HG03460 (cell line): ENCODE measurements around the gene NMNAT1.
A peak's percentile ranks its signal among the peaks of the same experiment; 100 is the strongest.
"Not testable (repeated sequence)": the region's sequence is repeated elsewhere in the genome, so short reads cannot be mapped to it uniquely, and the experiment has no call there.

Experiments
- ATAC-seq: cut with Tn5 transposase; IDR thresholded peaks from one replicate; pipeline ENCODE4 v1.9.1; 2021; ENCODE audit not compliant: unreplicated experiment

The NMNAT1 gene

DNA sequence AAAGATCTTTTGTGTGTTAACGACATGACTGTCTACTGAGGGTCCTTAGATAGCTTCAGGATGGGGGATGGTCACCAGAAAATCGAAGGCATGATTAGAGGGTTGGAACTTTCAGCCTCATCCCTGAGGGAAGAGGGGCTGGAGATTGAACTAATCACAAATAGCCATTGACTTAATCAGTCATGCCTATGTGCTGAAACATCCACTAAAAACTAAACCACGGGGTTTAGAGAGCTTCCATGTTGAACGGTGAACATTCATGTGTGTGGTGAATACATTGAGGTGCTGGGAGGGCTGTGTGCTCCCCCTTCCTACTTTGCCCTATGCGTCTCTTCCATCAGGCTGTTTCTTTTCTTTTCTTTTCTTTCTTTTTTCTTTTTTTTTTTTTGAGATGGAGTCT lies 70.7 kb downstream of the NMNAT1 start:
- no peak for ATAC-seq

DNA sequence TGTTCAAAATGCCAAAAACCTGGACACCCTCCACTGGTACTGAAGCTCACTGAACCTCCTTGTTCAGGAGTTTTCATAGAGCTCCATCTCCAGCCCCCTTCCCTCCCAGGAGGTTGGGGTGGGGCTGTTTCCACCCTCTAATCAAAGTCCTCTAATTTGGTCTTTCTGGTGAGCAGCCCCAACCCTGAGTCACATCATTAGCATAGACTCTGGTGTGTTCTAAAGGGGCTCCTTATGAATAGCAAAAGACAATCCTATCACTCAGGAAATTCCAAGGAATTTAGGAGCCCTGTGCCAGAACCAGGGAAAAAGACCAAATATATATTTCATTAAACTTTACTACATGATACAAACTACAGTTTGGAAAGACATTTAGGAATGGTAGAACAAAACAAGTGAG lies 76.3 kb downstream of the NMNAT1 start:
- no peak for ATAC-seq

DNA sequence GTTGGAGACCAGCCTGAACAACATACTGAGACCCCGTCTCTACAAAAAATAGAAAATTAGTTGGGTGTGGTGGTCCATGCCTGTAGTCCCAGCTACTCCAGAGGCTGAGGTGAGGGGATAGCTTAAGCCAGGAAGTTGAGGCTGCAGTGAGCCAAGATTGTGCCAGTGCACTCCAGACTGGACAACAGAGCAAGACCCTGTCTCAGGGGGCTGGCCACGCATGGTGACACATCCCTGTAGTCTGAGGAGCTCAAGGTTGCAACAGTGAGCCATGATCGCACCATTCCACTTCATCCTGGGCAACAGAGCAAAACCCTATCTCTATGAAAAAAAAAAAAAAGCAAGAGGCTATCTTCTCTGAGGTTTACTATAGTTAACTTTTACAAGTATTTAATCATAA lies 76.8 kb downstream of the NMNAT1 start:
- ATAC-seq = no peak

DNA sequence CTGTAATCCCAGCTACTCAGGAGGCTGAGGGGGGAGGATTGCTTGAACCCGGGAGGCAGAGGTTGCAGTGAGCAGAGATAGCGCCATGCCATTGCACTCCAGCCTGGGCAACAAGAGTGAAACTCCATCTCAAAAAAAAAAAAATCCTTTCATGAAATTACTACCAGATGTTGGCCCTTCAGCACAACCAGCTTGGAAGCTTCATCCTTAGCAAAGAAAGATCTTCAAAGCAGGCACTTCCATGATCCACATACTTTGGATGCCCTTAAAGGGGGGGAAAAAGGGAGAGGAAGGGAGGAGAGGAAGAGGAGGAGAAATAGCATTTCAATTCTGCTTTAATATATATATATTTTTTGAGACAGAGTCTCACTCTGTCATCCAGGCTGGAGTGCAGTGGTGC lies 77.4 kb downstream of the NMNAT1 start:
- ATAC-seq = not testable (repeated sequence)

DNA sequence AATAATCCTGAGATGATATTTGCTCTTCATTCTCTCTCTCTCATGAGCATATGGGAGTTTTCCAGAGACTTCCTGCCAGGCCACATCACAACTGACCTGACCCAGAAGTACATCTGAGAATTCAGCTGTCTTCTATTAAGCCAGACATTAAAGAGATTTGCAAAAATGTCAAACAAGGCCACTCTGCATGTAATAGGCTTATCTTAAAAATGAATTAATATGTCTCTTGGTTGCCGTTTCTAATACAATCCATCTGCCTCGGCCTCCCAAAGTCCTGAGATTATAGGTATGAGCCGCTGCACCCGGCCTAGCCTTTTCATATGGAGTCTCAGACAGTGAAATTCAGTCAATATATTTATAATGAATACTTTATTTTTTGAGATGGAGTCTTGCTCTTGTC lies 78.7 kb downstream of the NMNAT1 start:
- ATAC-seq = not testable (repeated sequence)

DNA sequence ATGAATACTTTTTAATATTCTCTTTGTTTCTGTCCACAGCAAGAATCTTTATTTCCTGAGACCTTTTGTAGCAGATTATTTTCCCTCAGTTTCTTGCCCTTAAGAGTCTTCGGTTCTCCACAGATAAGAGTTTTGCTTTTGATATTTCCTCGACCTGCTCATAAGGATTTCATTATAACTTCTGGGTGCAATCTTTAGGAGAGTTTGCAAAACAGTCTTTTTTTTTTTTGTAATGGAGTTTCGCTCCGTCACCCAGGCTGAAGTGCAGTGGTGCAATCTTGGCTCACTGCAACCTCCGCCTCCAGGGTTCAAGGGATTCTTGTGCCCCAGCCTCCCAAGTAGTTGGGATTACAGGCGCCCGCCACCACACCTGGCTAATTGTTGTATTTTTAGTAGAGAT lies 79.4 kb downstream of the NMNAT1 start:
- ATAC-seq = no peak

DNA sequence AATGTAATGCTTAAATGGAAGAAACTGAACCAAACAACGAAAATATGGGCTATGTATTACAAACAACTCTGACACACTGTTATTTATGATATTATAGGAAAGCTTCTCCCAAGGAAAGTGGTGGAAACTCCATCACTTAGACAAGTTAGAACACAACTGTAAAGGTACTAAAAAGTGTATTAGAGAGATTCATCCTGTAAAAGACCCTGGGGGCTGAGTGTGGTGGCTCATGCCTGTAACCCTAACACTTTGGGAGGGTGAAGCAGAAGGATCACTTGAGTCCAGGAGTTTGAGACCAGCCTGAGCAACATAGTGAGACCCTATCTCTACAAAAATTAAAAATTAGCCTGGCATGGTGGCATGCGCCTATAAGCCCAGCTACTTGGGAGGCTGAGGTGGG lies 82.1 kb downstream of the NMNAT1 start:
- ATAC-seq = no peak

DNA sequence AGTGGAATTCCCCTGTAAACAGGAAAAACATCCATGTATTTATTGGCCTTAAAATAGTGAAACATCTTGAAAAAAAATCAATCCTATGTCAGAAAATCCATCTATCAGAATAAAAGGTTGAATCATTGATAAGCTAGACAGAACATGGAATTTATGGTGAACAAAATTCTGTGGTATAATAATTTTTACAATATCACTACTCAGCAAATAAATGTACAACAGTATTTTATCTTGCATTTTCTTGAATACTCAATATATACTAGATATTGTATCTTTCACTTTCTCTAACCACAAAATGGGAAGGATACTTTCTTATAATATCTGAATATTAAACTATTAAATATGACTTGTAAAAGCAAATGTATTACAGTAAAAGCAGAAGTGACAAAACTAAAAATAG lies 83.8 kb downstream of the NMNAT1 start:
- no peak for ATAC-seq

DNA sequence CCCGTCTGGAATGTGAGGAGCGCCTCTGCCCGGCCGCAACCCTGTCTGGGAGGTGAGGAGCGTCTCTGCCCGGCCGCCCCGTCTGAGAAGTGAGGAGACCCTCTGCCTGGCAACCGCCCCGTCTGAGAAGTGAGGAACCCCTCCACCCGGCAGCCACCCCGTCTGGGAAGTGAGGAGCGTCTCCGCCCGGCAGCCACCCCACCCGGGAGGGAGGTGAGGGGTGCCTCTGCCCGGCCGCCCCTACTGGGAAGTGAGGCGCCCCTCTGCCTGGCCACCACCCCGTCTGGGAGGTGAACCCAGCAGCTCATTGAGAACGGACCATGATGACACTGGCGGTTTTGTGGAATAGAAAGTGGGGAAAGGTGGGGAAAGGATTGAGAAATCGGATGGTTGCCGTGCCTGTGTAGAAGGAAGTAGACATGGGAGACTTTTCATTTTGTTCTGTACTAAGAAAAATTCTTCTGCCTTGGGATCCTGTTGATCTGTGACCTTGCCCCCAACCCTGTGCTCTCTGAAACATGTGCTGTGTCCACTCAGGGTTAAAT lies 85.8 kb downstream of the NMNAT1 start:
- ATAC-seq = not testable (repeated sequence)

DNA sequence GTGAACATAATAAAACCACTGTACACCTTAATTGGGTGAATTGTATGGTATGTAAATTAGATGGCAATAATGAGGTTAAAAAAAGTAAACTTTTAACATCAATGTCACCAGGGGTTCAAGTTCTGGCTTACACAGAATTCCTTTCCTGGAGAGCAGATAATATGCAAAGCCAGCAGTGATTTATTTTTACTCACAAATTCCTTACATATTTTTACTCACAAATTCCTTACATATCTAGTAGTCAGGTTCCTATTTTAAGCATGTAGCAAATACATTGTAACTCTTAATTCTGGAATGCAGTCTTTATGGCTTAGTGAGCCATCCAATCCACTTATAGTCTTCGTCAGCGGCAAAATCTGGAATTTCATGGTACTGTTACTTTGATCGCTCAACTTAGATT lies 88.2 kb downstream of the NMNAT1 start:
- ATAC-seq = no peak

DNA sequence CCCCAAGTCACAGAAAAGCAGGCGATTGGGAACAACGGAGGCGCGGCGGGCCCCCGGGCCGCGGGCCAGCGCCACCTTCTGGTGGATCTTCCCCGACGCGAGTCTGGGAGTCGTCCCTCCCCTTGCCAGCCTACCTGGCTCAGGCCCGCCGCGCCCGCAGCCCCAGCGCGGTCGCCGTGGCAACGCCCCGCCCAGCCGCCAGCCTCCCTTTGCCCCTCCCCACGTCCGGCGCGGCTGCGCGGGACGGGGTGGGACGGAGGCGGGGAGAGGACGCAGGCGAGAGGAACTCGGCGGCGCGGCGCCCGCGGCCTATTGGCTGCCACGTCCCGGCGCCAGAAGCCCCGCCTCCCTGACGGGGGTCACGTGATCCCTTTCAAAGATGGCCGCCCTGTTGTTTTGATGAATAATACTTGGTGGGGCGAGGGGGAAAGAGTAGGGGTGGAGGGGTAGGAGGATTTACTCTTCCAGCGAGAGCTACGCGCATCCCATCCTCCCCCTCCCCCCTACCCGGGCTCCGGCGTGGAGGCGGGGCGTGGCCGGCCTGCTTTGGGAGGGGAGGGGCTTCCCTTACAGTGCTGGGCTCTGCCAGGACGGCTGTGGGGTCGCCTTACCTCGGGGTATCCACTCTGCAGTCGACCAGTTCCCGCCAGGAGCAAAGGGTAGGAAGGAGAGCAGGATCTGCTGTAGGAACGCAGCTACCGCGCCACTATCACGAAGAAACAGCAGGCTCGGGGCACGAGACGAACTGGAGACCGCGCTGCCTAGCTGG lies 89.5 kb downstream of the NMNAT1 start, which contains the start of gene UBE4B:
TSS of gene UBE4B (plus strand) at position 369 of the 769 bp plus-strand sequence. CDS start 713 bp downstream, outside the sequence.
- peak; percentile 93 for ATAC-seq

DNA sequence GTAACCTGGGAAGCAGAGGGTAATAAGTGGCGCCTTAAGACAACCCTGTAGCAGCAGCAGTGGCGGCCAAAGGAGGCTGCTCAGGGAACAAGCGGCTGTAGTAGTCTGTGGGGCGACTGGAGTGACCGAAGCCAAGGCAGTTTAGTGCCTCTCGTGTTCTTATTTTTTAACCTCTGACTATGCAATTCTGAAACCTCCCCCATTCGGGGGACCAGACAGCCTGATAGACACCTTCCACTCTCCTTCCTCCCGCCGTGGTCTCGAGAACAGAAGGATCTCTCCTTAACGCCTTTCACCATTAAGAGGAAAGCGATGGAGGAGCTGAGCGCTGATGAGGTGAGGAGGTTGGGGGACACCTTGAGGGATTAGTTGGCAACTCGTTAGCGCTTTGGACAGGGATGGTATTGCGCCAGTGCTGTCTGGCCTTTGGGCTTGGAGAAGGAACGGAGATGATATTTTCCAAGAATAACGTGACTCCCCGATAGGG lies 90.1 kb downstream of the NMNAT1 start:
- ATAC-seq = no peak
